ENCODE results near the gene SEZ6L2.
"Not testable (repeated sequence)": the region's sequence is repeated elsewhere in the genome, so short reads cannot be mapped to it uniquely, and the experiment has no call there.

The SEZ6L2 gene

GRCh38 chr16:29891525-29892457, 7.6 kb downstream of the SEZ6L2 start:
- DNase-seq (ENCODE audit: low read depth in 2 of 2), result no peak

GRCh38 chr16:29889372-29889771, 10.0 kb downstream of the SEZ6L2 start:
- DNase-seq (ENCODE audit: low read depth in 2 of 2), result not testable (repeated sequence)

- no peak for DNase-seq (ENCODE audit: low read depth in 2 of 2)
Observed at GRCh38 chr16:29883987-29884386, 15.4 kb downstream of the SEZ6L2 start.

GRCh38 chr16:29881050-29881449, 18.3 kb downstream of the SEZ6L2 start:
- DNase-seq (ENCODE audit: low read depth in 2 of 2), result no peak

GRCh38 chr16:29878172-29878571, 21.2 kb downstream of the SEZ6L2 start:
- no peak for DNase-seq (ENCODE audit: low read depth in 2 of 2)

GRCh38 chr16:29877266-29877961, 21.9 kb downstream of the SEZ6L2 start:
- DNase-seq (ENCODE audit: low read depth in 2 of 2), result no peak

GRCh38 chr16:29876594-29877249, 22.6 kb downstream of the SEZ6L2 start:
- DNase-seq (ENCODE audit: low read depth in 2 of 2), result no peak

- no peak for DNase-seq (ENCODE audit: low read depth in 2 of 2)
Observed at GRCh38 chr16:29876217-29876593, 23.1 kb downstream of the SEZ6L2 start.

- no peak for DNase-seq (ENCODE audit: low read depth in 2 of 2)
Observed at GRCh38 chr16:29875206-29875605, 24.1 kb downstream of the SEZ6L2 start.

- no peak for DNase-seq (ENCODE audit: low read depth in 2 of 2)
Observed at GRCh38 chr16:29873319-29873718, 26.0 kb downstream of the SEZ6L2 start.

GRCh38 chr16:29871822-29872546, 27.4 kb downstream of the SEZ6L2 start:
- no peak for DNase-seq (ENCODE audit: low read depth in 2 of 2)

- not testable (repeated sequence) for DNase-seq (ENCODE audit: low read depth in 2 of 2)
Observed at GRCh38 chr16:29869067-29869466, 30.3 kb downstream of the SEZ6L2 start.

GRCh38 chr16:29868396-29869009, 30.8 kb downstream of the SEZ6L2 start:
- DNase-seq (ENCODE audit: low read depth in 2 of 2), result no peak

GRCh38 chr16:29864205-29864604, 35.1 kb downstream of the SEZ6L2 start:
- no peak for DNase-seq (ENCODE audit: low read depth in 2 of 2)

- no peak for DNase-seq (ENCODE audit: low read depth in 2 of 2)
Observed at GRCh38 chr16:29863669-29863984, 35.7 kb downstream of the SEZ6L2 start.

- DNase-seq (ENCODE audit: low read depth in 2 of 2), result peak; percentile 80 to 90
Observed at GRCh38 chr16:29862884-29863668, 36.3 kb downstream of the SEZ6L2 start, which contains the start of gene CDIPT. Gene CDIPT, minus strand, starts transcription at chr16:29863226. Its CDS starts 369 bp downstream, at chr16:29862857.

- DNase-seq (ENCODE audit: low read depth in 2 of 2), result no peak
Observed at GRCh38 chr16:29862383-29862883, 36.9 kb downstream of the SEZ6L2 start.

- DNase-seq (ENCODE audit: low read depth in 2 of 2), result no peak
Observed at GRCh38 chr16:29860218-29860617, 39.1 kb downstream of the SEZ6L2 start.

GRCh38 chr16:29858974-29859373, 40.4 kb downstream of the SEZ6L2 start:
- no peak for DNase-seq (ENCODE audit: low read depth in 2 of 2)

- DNase-seq (ENCODE audit: low read depth in 2 of 2), result no peak
Observed at GRCh38 chr16:29858149-29858849, 41.1 kb downstream of the SEZ6L2 start.

Data from stimulated activated CD8-positive, alpha-beta memory T cell treated with anti-CD3 and anti-CD28 coated beads, Interleukin-15, amount 100 ng/mL, for 4 hours (primary cell).